Activated T-cell treated with anti-CD3 and anti-CD28 coated beads, Interleukin-2, amount 50 U/mL, for 4 hours (primary cell): ENCODE data around the gene PTPRK. TPM values are rescaled to one million over a fixed set of nuclear protein-coding genes. Genes with fewer than 3 reads are reported as not detected.

Experiments
- ATAC-seq, 2 donors: fragments of 200-7000 bp; cut with Tn5 transposase; one replicate each; pipeline ENCODE4 v1.10.0; 2021
- DNase-seq: peaks from one replicate; pipeline ENCODE4 v3.0.0-alpha.2; 2020
- H3K27me3 Mint-ChIP-seq: one replicate; pipeline ENCODE4 v1.8.0; 2021; ENCODE audit warnings: low read depth, mixed read lengths
- H3K36me3 Mint-ChIP-seq: one replicate; pipeline ENCODE4 v1.8.0; 2022; ENCODE audit warnings: mixed read lengths; ENCODE audit not compliant: insufficient read depth
- H3K4me1 Mint-ChIP-seq: one replicate; pipeline ENCODE4 v1.8.0; 2021; ENCODE audit warnings: low read depth, mixed read lengths
- H3K4me3 Mint-ChIP-seq: one replicate; pipeline ENCODE4 v1.8.0; 2021; ENCODE audit warnings: mild to moderate bottlenecking, moderate library complexity, mixed read lengths
- H3K9me3 Mint-ChIP-seq: one replicate; pipeline ENCODE4 v1.8.0; 2021; ENCODE audit warnings: mixed read lengths
- total RNA-seq, 3 donors: library from RNA; stranded (reverse); gene quantifications; one replicate each; pipeline ENCODE4 v1.2.1, GENCODE V29; 2021

PTPRK gene
- total RNA-seq, 3 donors from 2014 or later, result 5.6 to 17.5 (median 11.6) TPM

DNA sequence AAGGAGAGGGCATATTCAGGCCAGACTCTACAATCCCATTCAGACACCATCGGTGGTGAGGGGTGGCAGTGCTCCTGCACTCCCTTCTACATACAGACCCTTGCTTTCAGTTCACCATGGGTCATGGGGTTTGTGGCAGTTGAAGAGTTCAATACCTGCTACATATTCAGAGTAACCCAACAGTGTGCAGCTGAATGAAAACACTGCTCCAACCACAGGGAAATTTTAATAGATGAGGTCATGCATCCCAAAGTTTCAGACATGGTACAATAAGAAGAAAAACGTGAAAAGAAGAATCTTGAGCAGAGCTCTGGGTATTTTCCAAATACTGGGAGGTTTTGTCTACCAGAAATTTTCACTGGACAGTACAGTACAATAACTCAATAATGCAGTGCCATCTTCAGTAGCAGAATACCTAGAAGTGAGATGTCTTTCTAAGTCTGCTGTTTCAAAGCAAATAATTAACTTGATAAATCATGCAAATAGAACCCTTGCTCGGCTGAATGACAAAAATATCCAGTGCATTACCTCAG is 162.1 kb downstream of the PTPRK start:
- no peaks in the 10 kb centered on the region for H3K4me1 Mint-ChIP-seq
- no peaks in the 10 kb centered on the region for H3K27me3 Mint-ChIP-seq
- no peaks in the 10 kb centered on the region for H3K9me3 Mint-ChIP-seq
- DNase-seq (no peak), ATAC-seq (no peak)
- H3K36me3 Mint-ChIP-seq, result no peaks in the 10 kb centered on the region
- H3K4me3 Mint-ChIP-seq, result no peak overlapping the region

DNA sequence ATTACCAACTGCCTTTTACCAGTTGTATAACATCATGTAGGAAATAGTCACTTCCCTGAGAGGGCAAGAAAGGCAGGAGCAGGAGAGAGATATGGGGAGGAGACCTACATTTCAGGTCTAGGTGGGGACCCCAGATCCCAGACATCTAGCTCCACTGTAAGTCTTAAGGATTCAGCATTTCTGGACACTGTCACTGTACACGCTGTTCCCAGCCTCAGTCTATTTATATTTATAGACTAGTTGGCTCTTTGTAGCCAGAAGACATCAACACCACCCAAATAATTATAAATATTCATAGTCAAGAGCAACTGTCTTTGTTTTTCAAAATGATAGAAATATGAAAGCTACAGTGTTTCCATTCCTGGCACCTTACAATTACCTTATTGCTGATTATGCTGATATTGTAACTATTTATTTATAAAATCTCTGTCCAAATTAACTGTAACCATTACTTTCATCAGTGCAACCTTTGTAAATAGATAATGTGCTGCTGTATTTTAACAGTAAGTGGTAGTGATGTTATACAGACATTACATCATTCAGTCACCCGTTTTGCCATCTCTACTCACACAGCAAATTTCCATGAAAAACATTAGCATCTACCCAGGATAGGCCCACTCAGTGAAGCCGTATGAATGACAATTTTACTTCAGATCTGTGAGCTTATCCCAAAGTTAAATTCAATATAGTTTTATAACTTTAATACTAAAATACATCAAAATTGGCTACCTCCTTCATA is 162.8 kb downstream of the PTPRK start:
- no peaks in the 10 kb centered on the region for H3K27me3 Mint-ChIP-seq
- no peaks in the 10 kb centered on the region for H3K9me3 Mint-ChIP-seq
- ATAC-seq (no peak), DNase-seq (no peak)
- H3K4me3 Mint-ChIP-seq, result no peak overlapping the region
- no peaks in the 10 kb centered on the region for H3K4me1 Mint-ChIP-seq
- H3K36me3 Mint-ChIP-seq, result no peaks in the 10 kb centered on the region

DNA sequence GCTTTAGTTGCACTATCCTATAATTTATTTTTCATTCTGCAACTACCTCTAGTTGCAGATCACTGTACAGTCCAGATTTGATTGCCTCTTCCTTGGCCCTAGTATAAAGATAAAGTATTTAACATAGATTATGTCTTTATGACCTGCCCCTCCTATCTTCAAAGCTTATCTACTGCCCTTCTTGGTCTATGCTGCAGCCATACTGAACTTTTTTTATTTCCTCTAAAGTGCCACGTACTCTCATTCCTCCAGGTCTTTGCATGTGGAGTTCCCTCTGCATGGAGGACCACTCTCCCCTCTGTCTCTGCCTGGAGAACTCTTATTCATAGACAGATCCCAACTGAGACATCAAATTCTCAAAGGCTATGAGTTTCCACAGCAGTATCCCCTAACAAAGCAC is 168.0 kb downstream of the PTPRK start:
- Mint-ChIP-seq H3K36me3 (no peaks in the 10 kb centered on the region), H3K4me1 (no peaks in the 10 kb centered on the region), H3K27me3 (no peaks in the 10 kb centered on the region), H3K9me3 (no peaks in the 10 kb centered on the region), H3K4me3 (no peak overlapping the region)
- no peak for DNase-seq
- no peak for ATAC-seq

DNA sequence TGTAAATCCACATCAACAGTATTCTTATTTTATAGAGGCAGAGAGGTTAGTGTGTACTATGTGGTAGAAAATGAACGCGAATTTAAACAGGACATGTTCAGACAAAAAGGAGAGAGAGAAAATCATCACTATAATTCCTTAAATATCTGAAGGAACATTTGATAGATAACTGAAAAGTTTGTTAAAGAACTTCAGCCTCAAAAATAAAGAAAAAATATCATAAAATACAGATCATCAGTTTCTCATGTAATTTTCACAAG is 169.2 kb downstream of the PTPRK start:
- Mint-ChIP-seq H3K4me3 (no peak overlapping the region), H3K4me1 (no peaks in the 10 kb centered on the region), H3K27me3 (no peaks in the 10 kb centered on the region), H3K36me3 (no peaks in the 10 kb centered on the region), H3K9me3 (no peaks in the 10 kb centered on the region)
- no peak for DNase-seq
- no peak for ATAC-seq

DNA sequence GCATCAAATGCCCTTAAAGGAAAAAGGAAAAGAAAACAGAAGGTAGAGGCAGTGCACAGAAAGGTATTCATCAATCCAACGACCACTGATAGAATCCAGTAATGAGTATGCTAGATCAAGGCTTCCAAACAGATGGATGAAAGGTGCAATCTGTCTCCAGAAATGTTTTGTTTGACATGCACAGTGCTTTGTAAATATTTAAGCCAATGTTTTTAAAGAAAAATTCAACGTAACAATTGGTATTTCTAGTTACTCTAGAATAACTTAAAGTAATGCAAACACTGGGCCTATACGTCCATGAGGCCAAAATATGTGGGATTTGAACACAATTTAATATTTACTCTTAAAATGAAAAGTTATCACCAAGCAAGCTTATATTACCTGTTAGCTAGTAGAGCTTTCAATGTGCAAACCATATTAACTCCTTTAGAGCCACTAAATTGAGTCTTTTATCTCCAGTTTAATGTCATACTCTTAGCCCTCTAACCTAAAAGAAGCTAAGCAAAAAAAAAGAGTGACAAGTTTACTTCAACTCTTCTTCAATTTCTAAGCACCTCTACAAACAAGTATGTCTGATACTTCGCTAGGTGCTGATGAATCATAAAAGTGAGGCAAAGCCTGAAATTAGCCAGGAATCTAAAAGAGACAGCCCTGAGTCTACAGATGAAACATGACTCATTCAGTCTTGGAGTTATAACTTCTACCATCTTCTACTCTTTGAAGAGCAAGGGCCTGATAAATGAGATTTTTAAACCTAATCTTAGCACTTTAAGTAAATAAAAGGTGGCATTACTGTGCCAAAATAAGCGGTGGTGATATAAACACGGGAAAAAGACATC is 169.8 kb downstream of the PTPRK start:
- DNase-seq (no peak), ATAC-seq (peak in 1 of 2 donors; percentile 40)
- no peaks in the 10 kb centered on the region for H3K9me3 Mint-ChIP-seq

DNA sequence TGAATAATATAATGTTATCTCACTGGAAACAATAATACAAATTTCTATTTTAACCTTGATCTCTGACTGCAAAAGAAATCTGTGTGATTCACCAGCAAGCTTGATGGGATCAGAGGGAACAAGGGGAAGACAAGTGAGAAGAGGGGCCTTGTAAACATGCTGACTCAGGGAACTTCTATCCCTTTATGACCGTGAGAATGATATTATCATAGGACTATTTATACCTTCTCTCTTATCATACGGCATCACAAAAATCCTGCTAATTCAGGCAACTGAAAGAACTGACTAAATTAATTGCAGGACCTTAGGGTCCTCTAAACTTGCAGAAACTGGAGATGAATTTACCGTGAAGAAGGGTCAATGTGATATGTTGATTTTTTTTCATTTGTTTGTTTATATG is 173.3 kb downstream of the PTPRK start:
- DNase-seq, result no peak
- no peak for ATAC-seq
- Mint-ChIP-seq H3K27me3 (peaks cover 7% of the 10 kb centered on the region), H3K4me3 (no peak overlapping the region), H3K36me3 (no peaks in the 10 kb centered on the region), H3K4me1 (no peaks in the 10 kb centered on the region), H3K9me3 (no peaks in the 10 kb centered on the region)

More for the DNA sequence above, 169.8 kb downstream of the PTPRK start:
- Mint-ChIP-seq H3K4me1 (no peaks in the 10 kb centered on the region), H3K27me3 (no peaks in the 10 kb centered on the region), H3K4me3 (no peak overlapping the region), H3K36me3 (no peaks in the 10 kb centered on the region)

DNA sequence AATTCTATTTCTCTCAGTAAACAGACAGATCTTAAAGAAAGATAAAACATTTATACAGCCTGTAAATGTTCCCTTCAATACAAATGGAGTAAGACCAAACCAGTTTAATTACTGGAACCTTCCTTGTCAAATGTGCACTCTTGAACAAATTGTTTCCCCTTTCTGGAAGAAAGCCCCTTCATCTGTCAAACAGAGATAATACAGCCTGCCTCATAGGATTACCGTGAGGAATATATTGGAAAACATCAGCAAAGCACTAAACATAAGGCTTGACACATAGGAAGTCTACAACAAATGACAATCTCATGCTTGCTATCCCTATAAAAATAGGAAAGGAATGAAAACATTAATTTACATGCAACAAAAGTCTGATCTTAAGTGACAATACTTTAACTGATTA is 173.8 kb downstream of the PTPRK start:
- DNase-seq (no peak), ATAC-seq (no peak)
- Mint-ChIP-seq H3K4me1 (no peaks in the 10 kb centered on the region), H3K36me3 (no peaks in the 10 kb centered on the region), H3K9me3 (no peaks in the 10 kb centered on the region), H3K27me3 (peaks cover 7% of the 10 kb centered on the region), H3K4me3 (no peak overlapping the region)

DNA sequence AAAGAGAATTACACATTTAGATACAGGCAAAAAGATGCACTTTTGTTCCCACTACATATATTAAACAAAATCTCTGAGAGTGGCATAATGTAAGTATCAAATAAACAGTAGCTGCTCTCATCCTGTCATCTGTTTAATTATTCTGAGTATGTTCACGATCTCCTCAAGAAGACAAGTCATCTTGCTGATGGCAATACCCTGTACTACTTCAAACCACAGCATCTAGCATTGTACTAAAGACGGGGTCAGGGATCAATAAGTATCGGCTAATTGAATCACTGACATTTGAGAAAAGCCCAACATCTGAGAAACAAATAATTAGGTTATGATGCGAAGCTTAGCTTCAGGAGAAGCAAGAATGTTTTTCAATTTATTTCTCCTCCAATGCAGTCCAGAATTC is 175.1 kb downstream of the PTPRK start:
- Mint-ChIP-seq H3K36me3 (no peaks in the 10 kb centered on the region), H3K4me3 (no peak overlapping the region), H3K9me3 (no peaks in the 10 kb centered on the region), H3K27me3 (peaks cover 7% of the 10 kb centered on the region), H3K4me1 (no peaks in the 10 kb centered on the region)
- ATAC-seq, result no peak
- no peak for DNase-seq

DNA sequence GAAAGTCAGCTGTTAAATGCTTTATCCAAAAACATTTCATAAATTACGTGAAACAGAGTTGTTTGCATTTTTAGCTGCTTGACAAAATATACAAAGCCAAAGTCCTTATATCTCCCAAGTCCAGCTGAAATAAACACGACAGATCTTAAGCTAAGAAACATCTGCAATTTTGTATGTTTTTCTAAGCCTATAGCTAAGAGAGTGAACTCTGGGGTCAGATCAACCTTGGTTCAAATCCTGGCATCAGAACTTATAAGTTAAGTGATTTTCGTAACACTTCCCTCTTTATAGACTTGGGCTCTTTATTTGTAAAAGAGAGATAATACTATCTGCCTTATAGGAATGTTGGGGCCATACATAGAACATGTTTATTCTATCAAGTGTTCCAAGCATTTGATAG is 176.7 kb downstream of the PTPRK start:
- ATAC-seq (no peak), DNase-seq (no peak)
- H3K4me3 Mint-ChIP-seq, result no peak overlapping the region
- peaks cover 7% of the 10 kb centered on the region for H3K27me3 Mint-ChIP-seq
- no peaks in the 10 kb centered on the region for H3K4me1 Mint-ChIP-seq
- H3K9me3 Mint-ChIP-seq, result no peaks in the 10 kb centered on the region
- H3K36me3 Mint-ChIP-seq, result no peaks in the 10 kb centered on the region

DNA sequence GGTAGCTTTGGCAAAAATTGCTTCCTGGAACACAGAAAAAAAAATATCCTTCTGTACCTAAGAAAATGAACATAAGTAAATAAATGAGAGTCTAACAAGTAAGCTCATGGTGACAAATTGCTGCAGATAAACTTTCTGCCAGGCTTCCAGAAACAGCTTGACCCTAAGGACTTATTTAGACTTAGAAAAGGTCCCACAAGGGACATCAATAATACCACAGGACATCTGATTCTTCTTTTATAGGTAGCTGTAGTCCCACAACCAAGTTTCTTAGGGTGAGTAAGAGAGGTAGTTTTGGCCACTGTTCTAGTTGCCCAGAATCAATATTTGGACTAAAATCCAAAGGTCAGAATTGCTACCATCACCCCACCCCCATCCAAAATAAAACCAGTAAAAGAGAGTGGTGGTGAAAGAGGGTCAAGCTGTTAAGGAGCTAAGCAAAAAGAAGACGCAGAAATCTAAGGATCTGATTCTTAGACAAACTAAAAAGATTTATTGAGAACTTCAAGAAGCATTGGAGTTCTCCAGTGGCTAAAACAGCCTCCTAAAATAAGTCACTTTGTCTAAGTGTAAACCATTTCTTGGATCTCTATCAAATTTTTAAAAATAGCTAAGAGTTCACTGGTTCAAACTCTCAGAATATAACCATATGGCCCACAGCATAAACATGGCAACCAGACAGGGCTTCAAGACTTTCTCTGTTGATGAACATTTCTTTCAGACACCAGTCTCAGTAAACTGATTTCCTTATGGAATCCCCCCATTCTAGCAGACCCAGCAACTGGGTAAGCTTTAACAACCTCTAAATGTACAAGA is 180.6 kb downstream of the PTPRK start:
- ATAC-seq, result no peak
- no peaks in the 10 kb centered on the region for H3K4me1 Mint-ChIP-seq

DNA sequence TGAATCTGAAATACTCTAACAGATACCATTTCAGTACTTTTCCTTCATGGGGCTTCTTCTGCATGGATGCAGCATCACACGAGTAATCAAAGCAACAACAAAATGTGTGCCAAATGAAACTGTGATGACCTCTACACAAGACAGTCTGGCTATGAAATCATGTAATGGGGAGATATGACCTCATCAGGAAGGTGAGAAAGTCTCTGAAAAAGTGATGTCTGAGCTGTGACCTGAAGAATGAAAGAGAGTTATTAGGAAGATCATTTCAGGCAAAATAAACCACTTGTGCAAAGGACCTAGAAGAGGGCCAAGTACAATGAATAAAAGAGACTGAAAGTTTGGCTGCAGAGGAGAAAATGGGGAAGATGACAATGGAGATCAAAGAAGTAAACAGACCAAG is 182.8 kb downstream of the PTPRK start:
- H3K4me3 Mint-ChIP-seq, result no peak overlapping the region
- ATAC-seq, result no peak
- no peaks in the 10 kb centered on the region for H3K36me3 Mint-ChIP-seq
- no peak for DNase-seq
- H3K4me1 Mint-ChIP-seq, result no peaks in the 10 kb centered on the region
- H3K27me3 Mint-ChIP-seq, result no peaks in the 10 kb centered on the region
- H3K9me3 Mint-ChIP-seq, result no peaks in the 10 kb centered on the region

More for the DNA sequence above, 180.6 kb downstream of the PTPRK start:
- no peak for DNase-seq
- Mint-ChIP-seq H3K4me3 (no peak overlapping the region), H3K9me3 (no peaks in the 10 kb centered on the region), H3K27me3 (peaks cover 7% of the 10 kb centered on the region), H3K36me3 (no peaks in the 10 kb centered on the region)

DNA sequence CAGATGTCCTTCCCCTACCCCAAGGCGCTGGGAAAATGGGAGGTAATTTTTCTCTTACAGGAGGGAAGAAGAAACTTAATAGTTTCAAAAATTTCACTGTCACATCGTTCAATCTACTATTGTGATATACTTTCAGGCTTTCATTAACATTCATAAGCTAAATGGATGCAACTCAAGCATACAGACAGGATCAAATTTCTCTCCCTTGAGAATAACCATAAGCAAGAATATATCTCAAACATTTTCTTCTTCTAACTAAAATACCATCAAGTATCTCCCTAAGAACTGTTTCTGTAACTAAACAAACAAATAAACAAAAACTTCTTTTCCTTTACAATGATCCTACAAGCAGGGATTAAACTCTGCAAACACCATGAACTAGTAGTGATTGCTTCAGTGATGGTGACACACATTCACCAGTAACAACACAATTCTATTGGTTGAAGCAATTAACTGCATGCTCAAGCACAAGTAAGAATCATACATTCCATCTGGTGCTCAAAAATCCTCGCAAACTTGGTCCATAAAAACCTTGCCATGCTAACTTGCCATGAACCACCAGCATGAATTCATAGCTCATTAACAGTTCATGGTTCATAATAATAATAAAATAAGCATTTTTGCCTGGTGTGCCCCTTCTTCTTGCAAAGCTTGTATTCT is 183.8 kb downstream of the PTPRK start:
- H3K27me3 Mint-ChIP-seq, result no peaks in the 10 kb centered on the region
- ATAC-seq, result no peak

DNA sequence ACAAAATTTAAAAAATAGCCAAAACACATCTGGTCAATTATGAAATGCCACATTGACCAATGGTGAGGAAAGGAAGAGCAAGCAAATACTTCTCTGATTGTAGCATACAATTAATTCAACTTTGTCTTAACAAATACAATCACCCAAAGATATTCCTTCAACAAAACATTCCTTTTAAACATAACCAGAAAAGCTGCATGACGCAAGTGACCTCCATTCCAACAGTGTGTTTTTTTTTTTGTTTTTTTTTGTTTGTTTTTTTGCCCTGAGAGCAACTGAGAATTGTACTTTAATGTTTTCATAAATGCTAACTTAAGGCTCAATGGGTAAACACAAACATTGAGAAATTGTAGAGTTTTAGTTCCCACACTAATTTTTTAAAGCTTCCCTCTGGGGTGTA is 184.4 kb downstream of the PTPRK start:
- Mint-ChIP-seq H3K4me1 (no peaks in the 10 kb centered on the region), H3K4me3 (no peak overlapping the region), H3K36me3 (no peaks in the 10 kb centered on the region), H3K9me3 (no peaks in the 10 kb centered on the region), H3K27me3 (no peaks in the 10 kb centered on the region)
- ATAC-seq (no peak), DNase-seq (no peak)

More for the DNA sequence above, 183.8 kb downstream of the PTPRK start:
- DNase-seq, result no peak
- no peaks in the 10 kb centered on the region for H3K36me3 Mint-ChIP-seq
- no peaks in the 10 kb centered on the region for H3K9me3 Mint-ChIP-seq
- H3K4me1 Mint-ChIP-seq, result no peaks in the 10 kb centered on the region
- H3K4me3 Mint-ChIP-seq, result no peak overlapping the region

DNA sequence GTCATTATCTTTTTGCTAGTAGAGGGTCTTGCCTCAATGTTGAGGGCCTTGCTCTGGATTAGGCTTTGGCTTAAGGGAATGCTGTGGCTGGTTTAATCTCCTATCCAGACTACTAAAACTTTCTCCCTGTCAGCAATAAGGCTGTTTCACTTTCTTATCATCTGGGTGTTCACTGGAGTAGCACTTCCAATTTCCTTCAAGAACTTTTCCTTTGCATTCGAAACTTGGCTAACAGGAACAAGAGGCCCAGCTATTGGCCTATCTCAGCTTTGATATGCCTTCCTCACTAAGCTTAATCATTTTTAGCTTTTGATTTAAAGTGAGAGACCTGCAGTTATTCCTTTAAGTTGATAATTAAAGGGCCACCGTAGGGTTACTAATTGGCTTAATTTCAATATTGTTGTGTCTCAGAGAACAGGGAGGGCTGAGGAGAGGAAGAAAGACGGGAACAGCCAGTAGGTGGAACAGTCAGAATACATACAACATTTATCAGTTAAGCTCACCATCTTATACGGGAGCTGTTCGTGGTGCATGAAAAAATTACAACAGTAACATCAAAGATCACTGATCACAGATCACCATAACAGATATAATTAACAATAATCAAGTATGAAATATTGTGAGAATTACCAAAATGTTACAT is 186.7 kb downstream of the PTPRK start:
- Mint-ChIP-seq H3K4me3 (no peak overlapping the region), H3K36me3 (no peaks in the 10 kb centered on the region)
- ATAC-seq, result no peak

More for the DNA sequence above, 186.7 kb downstream of the PTPRK start:
- H3K9me3 Mint-ChIP-seq, result no peaks in the 10 kb centered on the region
- peaks cover 3% of the 10 kb centered on the region for H3K27me3 Mint-ChIP-seq
- no peaks in the 10 kb centered on the region for H3K4me1 Mint-ChIP-seq
- DNase-seq, result no peak
